H1 (cell line): ENCODE data around the gene TUBA4B. TPM values are rescaled to one million over a fixed set of nuclear protein-coding genes. Genes with fewer than 3 reads are reported as not detected.

Source experiments
- CTCF ChIA-PET: fragments of 300-600 bp; sonication (Branson Sonifier 250); formaldehyde crosslinking; loops from one replicate; lab custom pipeline; 2021; ENCODE audit not compliant: partially characterized antibody; lab: Charles Lee
- POLR2A ChIA-PET: fragments of 300-600 bp; sonication (Branson Sonifier 250); formaldehyde crosslinking; loops from one replicate; lab custom pipeline; 2021; ENCODE audit warnings: inconsistent platforms; ENCODE audit not compliant: partially characterized antibody; lab: Charles Lee
- DNase-seq, 2 experiments: peaks; one replicate each; pipeline versions ENCODE4 v3.0.0 to v3.0.0-alpha.2; 2010 to 2022; ENCODE audit warnings: low spot score in 2 of 2, low read depth in 1 of 2, mixed read lengths in 1 of 2
- FAIRE-seq: peaks from 2 replicates; lab custom pipeline; 2011; peaks lifted over from hg19 to GRCh38; lab: Jason Lieb, UNC
- H2AFZ ChIP-seq: 2 replicates; pipeline ENCODE4 v1.8.1; 2012; ENCODE audit warnings: low read length, inconsistent platforms
- H2AK5ac ChIP-seq: 2 replicates; pipeline ENCODE4 v1.6.1; 2013; ENCODE audit warnings: low read depth, low read length
- H2BK120ac ChIP-seq: replicated peaks from 2 replicates; pipeline ENCODE3; 2013; ENCODE audit warnings: low read depth, low read length, inconsistent platforms
- H2BK12ac ChIP-seq: 2 replicates; pipeline ENCODE4 v1.6.1; 2013; ENCODE audit warnings: low read depth, low read length
- H2BK15ac ChIP-seq: 2 replicates; pipeline ENCODE4 v1.6.1; 2013; ENCODE audit warnings: low read length
- H2BK20ac ChIP-seq: 2 replicates; pipeline ENCODE4 v1.6.1; 2013; ENCODE audit warnings: low read length
- H2BK5ac ChIP-seq: 2 replicates; pipeline ENCODE4 v1.6.1; 2013; ENCODE audit warnings: low read depth, low read length
- H3K14ac ChIP-seq: 2 replicates; pipeline ENCODE4 v1.6.1; 2013; ENCODE audit warnings: inconsistent platforms; ENCODE audit not compliant: insufficient read length
- H3K18ac ChIP-seq: 2 replicates; pipeline ENCODE4 v1.6.1; 2013; ENCODE audit warnings: low read length; ENCODE audit errors: extremely low read depth
- H3K23ac ChIP-seq: 2 replicates; pipeline ENCODE4 v1.6.1; 2013; ENCODE audit warnings: inconsistent platforms; ENCODE audit not compliant: insufficient read length
- H3K23me2 ChIP-seq: 2 replicates; pipeline ENCODE4 v1.6.1; 2013; ENCODE audit warnings: low read depth, low read length
- H3K27ac ChIP-seq: 2 replicates; pipeline ENCODE4 v1.6.1; 2011; ENCODE audit warnings: low read depth, low read length, inconsistent platforms
- H3K27me3 ChIP-seq, 4 experiments: replicated peaks in 1 of 4; 1 replicate in 1 of 4; 2 replicates in 3 of 4; pipeline versions ENCODE4 v1.6.1 to v1.8.1; 2011 to 2013; ENCODE audit warnings: low read length in 3 of 4, mild to moderate bottlenecking in 3 of 4, inconsistent platforms in 2 of 4, mixed read lengths in 2 of 4, moderate library complexity in 1 of 4; ENCODE audit not compliant: control insufficient read depth in 3 of 4, insufficient read depth in 3 of 4; ENCODE audit errors: extremely low read depth in 1 of 4
- H3K36me3 ChIP-seq, 4 experiments: 2 replicates each; pipeline versions ENCODE4 v1.6.1 to v1.8.1; 2011 to 2013; ENCODE audit warnings: mild to moderate bottlenecking in 4 of 4, low read length in 3 of 4, moderate library complexity in 2 of 4, control low read depth in 1 of 4, inconsistent platforms in 1 of 4; ENCODE audit not compliant: insufficient read depth in 4 of 4, control insufficient read depth in 2 of 4
- H3K4ac ChIP-seq: replicated peaks from 2 replicates; pipeline ENCODE3; 2013; ENCODE audit warnings: low read length, low read depth, mixed read lengths, inconsistent platforms; ENCODE audit not compliant: insufficient read length
- H3K4me1 ChIP-seq, 4 experiments: replicated peaks in 1 of 4; 1 replicate in 1 of 4; 2 replicates in 3 of 4; pipeline versions ENCODE4 v1.6.1 to v1.8.1; 2011 to 2013; ENCODE audit warnings: low read length in 3 of 4, inconsistent platforms in 2 of 4, mixed read lengths in 1 of 4; ENCODE audit not compliant: insufficient read depth in 4 of 4, control insufficient read depth in 3 of 4
- H3K4me2 ChIP-seq, 2 experiments: 2 replicates each; pipeline versions ENCODE4 v1.6.1 to v1.8.1; 2011 to 2013; ENCODE audit warnings: low read depth in 2 of 2, low read length in 2 of 2, control low read depth in 1 of 2, inconsistent platforms in 1 of 2, mild to moderate bottlenecking in 1 of 2; ENCODE audit not compliant: insufficient read depth in 1 of 2
- H3K4me3 ChIP-seq, 4 experiments: fragments of 200-600, 300-600 bp in 1 of 4; sonication (generic), shearing (Covaris generic), sonication (Bioruptor Twin) in 1 of 4; 2 replicates each; pipeline versions ENCODE4 v1.5.1 to v1.8.1; 2011 to 2016; ENCODE audit warnings: low read length in 4 of 4, low read depth in 3 of 4, control low read depth in 2 of 4, inconsistent platforms in 2 of 4, mild to moderate bottlenecking in 2 of 4, mixed read lengths in 1 of 4, moderate library complexity in 1 of 4; ENCODE audit not compliant: insufficient read depth in 2 of 4; ENCODE audit errors: extremely low read depth in 1 of 4
- H3K56ac ChIP-seq: replicated peaks from 2 replicates; pipeline ENCODE3; 2013; ENCODE audit warnings: low read depth, mild to moderate bottlenecking, mixed read lengths, low read length, inconsistent platforms; ENCODE audit not compliant: insufficient read length
- H3K79me1 ChIP-seq: 2 replicates; pipeline ENCODE4 v1.6.1; 2013; ENCODE audit warnings: low read depth, low read length, control low read depth
- H3K79me2 ChIP-seq, 2 experiments: 2 replicates each; pipeline versions ENCODE4 v1.6.1 to v1.8.1; 2012 to 2013; ENCODE audit warnings: low read length in 2 of 2, mild to moderate bottlenecking in 2 of 2, inconsistent platforms in 1 of 2; ENCODE audit not compliant: insufficient read depth in 2 of 2, control insufficient read depth in 1 of 2
- H3K9ac ChIP-seq, 4 experiments: replicated peaks in 1 of 4; 1 replicate in 1 of 4; 2 replicates in 3 of 4; pipeline versions ENCODE4 v1.6.1 to v1.8.1; 2011 to 2013; ENCODE audit warnings: low read depth in 3 of 4, low read length in 3 of 4, control low read depth in 2 of 4, mild to moderate bottlenecking in 2 of 4, moderate library complexity in 2 of 4, inconsistent platforms in 1 of 4; ENCODE audit errors: extremely low read depth in 1 of 4
- H3K9me3 ChIP-seq, 2 experiments: 2 replicates each; pipeline versions ENCODE4 v1.6.1 to v1.8.1; 2012 to 2013; ENCODE audit warnings: mild to moderate bottlenecking in 2 of 2, moderate library complexity in 2 of 2, control low read depth in 1 of 2, inconsistent platforms in 1 of 2, low read depth in 1 of 2, low read length in 1 of 2, mixed read lengths in 1 of 2; ENCODE audit not compliant: insufficient read depth in 2 of 2
- H4K20me1 ChIP-seq, 2 experiments: replicated peaks in 1 of 2; 2 replicates each; pipeline versions ENCODE3 to v1.8.1; 2011 to 2013; ENCODE audit warnings: inconsistent platforms in 2 of 2, low read length in 2 of 2, mild to moderate bottlenecking in 1 of 2; ENCODE audit not compliant: insufficient read depth in 2 of 2, control insufficient read depth in 1 of 2
- H4K5ac ChIP-seq: 2 replicates; pipeline ENCODE4 v1.6.1; 2013; ENCODE audit warnings: low read length, low read depth, mixed read lengths, inconsistent platforms; ENCODE audit not compliant: insufficient read length
- H4K8ac ChIP-seq: 2 replicates; pipeline ENCODE4 v1.8.0; 2013; ENCODE audit warnings: mild to moderate bottlenecking, moderate library complexity, low read length, inconsistent platforms; ENCODE audit not compliant: insufficient read depth; ENCODE audit errors: extremely low read depth
- H4K91ac ChIP-seq: replicated peaks from 2 replicates; pipeline ENCODE3; 2013; ENCODE audit warnings: low read length, mixed read lengths, inconsistent platforms; ENCODE audit not compliant: insufficient read length
- MAX ChIP-seq: IDR thresholded peaks from 2 replicates; pipeline ENCODE4 v1.6.1; 2012; ENCODE audit warnings: inconsistent platforms
- WGBS, 2 experiments: shearing (Covaris generic) in 1 of 2; methylation state at CpG; one replicate each; pipeline versions ENCODE4 v1.1.6 to v1.1.7; 2013 to 2015; ENCODE audit warnings: low lambda C conversion rate in 2 of 2, mixed read lengths in 2 of 2, inconsistent platforms in 1 of 2, low coverage in 1 of 2, missing lambda C conversion rate in 1 of 2; ENCODE audit not compliant: insufficient replicate concordance in 2 of 2, insufficient coverage in 1 of 2, insufficient read length in 1 of 2; ENCODE audit errors: extremely low coverage in 1 of 2, missing lambda C conversion rate in 1 of 2; 5-methylcytosine and 5-hydroxymethylcytosine counted together
- polyA plus RNA-seq, 7 experiments: library from polyadenylated mRNA; depleted of rRNA in 3 of 7; stranded (reverse) in 5 of 7; unstranded in 2 of 7; fragments of >200 nt in 5 of 7; fragments of 200-250 nt in 2 of 7; gene quantifications; 1 replicate in 5 of 7; 2 replicates in 1 of 7; 4 replicates in 1 of 7; pipeline versions ENCODE4 v1.2.1 to v1.2.3, GENCODE V29; 2011 to 2013; ENCODE audit warnings: missing spikeins in 2 of 7, mixed read lengths in 2 of 7
- total RNA-seq: library from RNA; stranded (reverse); fragmentation: NEBNext Ultra II Directional; extraction: Animal tissue kit (Norgen Biotek cat#: 25700); gene quantifications from 2 replicates; pipeline ENCODE4 v1.2.1, GENCODE V29; 2021

TUBA4B gene
- total and polyA plus RNA-seq, 2 of the 8 experiments (the other 6 are each of a cell fraction or from before 2014, with no cell fraction given), result 0.08 to 0.24 TPM

GRCh38 chr2:219220652-219221402 is 32.2 kb upstream of the TUBA4B start:
- FAIRE-seq (no peak), DNase-seq (no peak)
- peaks cover 0 to 12% (median 6%) of the 10 kb centered on the region in 4 experiments; a peak in 3 of 7 replicates for H3K4me1 ChIP-seq
- no peak overlapping the region; the same call in 1 of the 2 replicates for H4K8ac ChIP-seq
- ChIA-PET POLR2A (interaction anchor here (1.1 to 14.0 kb wide), 6 partner anchors 9 to 45 kb away, joined by 3 to 190 read pairs (median 34); partner anchors contain the start of genes ANKZF1, ATG9A, GLB1L and STK16), CTCF (interaction anchor here (0.6 to 2.2 kb wide), 3 partner anchors 46 to 317 kb away, joined by 3 to 8 read pairs (median 4); no protein-coding TSS in a partner anchor)
- peaks cover 0 to 7% of the 10 kb centered on the region in 2 experiments for H4K20me1 ChIP-seq
- H3K27me3 ChIP-seq, result no peaks in the 10 kb centered on the region; a peak in 2 of 7 replicates
- peaks cover 10 to 47% (median 40%) of the 10 kb centered on the region in 4 experiments; a peak in 6 of 8 replicates for H3K36me3 ChIP-seq
- H3K9me3 ChIP-seq, result no peaks in the 10 kb centered on the region
- H3K56ac ChIP-seq, result no peak overlapping the region
- H2BK20ac ChIP-seq, result no peak overlapping the region
- TF ChIP-seq MAX, result no peak
- peaks cover 14% of the 10 kb centered on the region for H3K23me2 ChIP-seq
- no peaks in the 10 kb centered on the region; the same call in 1 of the 2 replicates for H3K79me1 ChIP-seq
- no peak overlapping the region for H3K27ac ChIP-seq
- no peak overlapping the region for H2BK120ac ChIP-seq
- WGBS, 2 experiments, result 87% methylated on average over 15 of the region's 19 CpGs; no CpG with 5 or more reads in 1 of the 2 experiments
- H3K4me2 ChIP-seq, result no peak overlapping the region
- no peak overlapping the region for H3K14ac ChIP-seq
- H4K5ac ChIP-seq, result no peak overlapping the region
- no peak overlapping the region for H3K4me3 ChIP-seq
- no peak overlapping the region for H2BK5ac ChIP-seq
- H3K23ac ChIP-seq, result no peak overlapping the region
- no peak overlapping the region for H3K4ac ChIP-seq
- no peak overlapping the region for H4K91ac ChIP-seq
- H2AK5ac ChIP-seq, result no peak overlapping the region
- no peaks in the 10 kb centered on the region for H3K79me2 ChIP-seq
- H3K18ac ChIP-seq, result no peak overlapping the region
- no peak overlapping the region for H2BK12ac ChIP-seq
- H2AFZ ChIP-seq, result no peak overlapping the region
- no peak overlapping the region for H2BK15ac ChIP-seq
- no peak overlapping the region for H3K9ac ChIP-seq
